A673 (cell line): ENCODE results near the gene ABCA10. TPM values are rescaled to one million over a fixed set of nuclear protein-coding genes. Genes with fewer than 3 reads are reported as not detected.

ENCODE experiments used
- BruUV-seq: library from RNA; stranded (reverse); fragments of 400-500 nt; replicated peaks from 2 replicates; lab custom pipeline; 2021; lab: Mats Ljungman, UMichigan
- CTCF ChIA-PET: fragments of 300-600 bp; sonication (Branson Sonifier 250); formaldehyde crosslinking; loops from one replicate; lab custom pipeline; 2022; ENCODE audit warnings: antibody characterized with exemption; lab: Charles Lee
- POLR2A ChIA-PET: fragments of 300-600 bp; sonication (Branson Sonifier 250); formaldehyde crosslinking; loops from one replicate; lab custom pipeline; 2022; ENCODE audit warnings: antibody characterized with exemption; ENCODE audit not compliant: low non-redundant PET; lab: Charles Lee
- DNase-seq: peaks from one replicate; pipeline ENCODE4 v3.0.0-alpha.2; 2015; ENCODE audit warnings: low spot score
- H3K27ac ChIP-seq: fragments of 200-600 bp; sonication (generic); 2 replicates; pipeline ENCODE4 v1.5.1; 2016; ENCODE audit warnings: mixed run types, low read depth, mild to moderate bottlenecking, mixed read lengths, antibody characterized with exemption, low read length; ENCODE audit not compliant: poor library complexity, severe bottlenecking
- H3K27me3 ChIP-seq: fragments of 200-600 bp; sonication (generic); replicated peaks from 2 replicates; pipeline ENCODE4 v1.6.1; 2017; ENCODE audit warnings: mixed run types, low read depth, mild to moderate bottlenecking, mixed read lengths, antibody characterized with exemption, low read length; ENCODE audit not compliant: insufficient read depth, poor library complexity
- H3K36me3 ChIP-seq: fragments of 200-600 bp; sonication (generic); 2 replicates; pipeline ENCODE4 v1.6.1; 2016; ENCODE audit warnings: mixed run types, mild to moderate bottlenecking, mixed read lengths, antibody characterized with exemption, low read length; ENCODE audit not compliant: insufficient read depth, poor library complexity, severe bottlenecking
- H3K4me1 ChIP-seq: fragments of 200-600 bp; sonication (generic); 2 replicates; pipeline ENCODE4 v1.6.1; 2017; ENCODE audit warnings: mixed run types, mild to moderate bottlenecking, mixed read lengths, antibody characterized with exemption, low read length; ENCODE audit not compliant: insufficient read depth, poor library complexity, severe bottlenecking
- H3K4me3 ChIP-seq: fragments of 200-600 bp; sonication (generic); 2 replicates; pipeline ENCODE4 v1.5.1; 2016; ENCODE audit warnings: low read depth, mixed run types, mild to moderate bottlenecking, mixed read lengths, low read length; ENCODE audit not compliant: poor library complexity, severe bottlenecking
- H3K9me3 ChIP-seq: fragments of 200-600 bp; sonication (generic); 2 replicates; pipeline ENCODE4 v1.6.1; 2016; ENCODE audit warnings: mixed run types, low read depth, mild to moderate bottlenecking, mixed read lengths, antibody characterized with exemption, low read length; ENCODE audit not compliant: poor library complexity, severe bottlenecking
- EZH2 ChIP-seq: fragments of 200-600 bp; sonication (generic); IDR thresholded peaks from 2 replicates; pipeline ENCODE4 v1.6.1; 2017; ENCODE audit warnings: borderline replicate concordance, low read depth, mild to moderate bottlenecking, mixed read lengths, antibody characterized with exemption, low read length; ENCODE audit not compliant: poor library complexity, severe bottlenecking
- intact Hi-C: fragments of 100-400 bp; cut with micrococcal nuclease; formaldehyde crosslinking; loops from one replicate; pipeline ENCODE4 v1.10.0; 2022; ENCODE audit not compliant: unreplicated experiment
- total RNA-seq: library from RNA; stranded (reverse); gene quantifications from 2 replicates; pipeline ENCODE4 v1.2.3, GENCODE V29; 2021
- TF ChIP-seq, protein P1 (sequence below): fragments of 300-800, 200-600 bp; sonication (generic); conservative IDR thresholded peaks from 2 replicates; pipeline ENCODE4 v1.5.1; 2017; ENCODE audit warnings: low read depth, mild to moderate bottlenecking, antibody characterized with exemption, low read length, moderate library complexity, mixed read lengths

Gene ABCA10
- total RNA-seq, 1 experiment from 2014 or later, result 0.47 TPM

GRCh38 chr17:69192754-69193153, 35.9 kb downstream of the ABCA10 start:
- Histone ChIP-seq H3K27ac (no peak overlapping the region), H3K9me3 (no peaks in the 10 kb centered on the region), H3K4me3 (no peak overlapping the region), H3K4me1 (peaks cover 7% of the 10 kb centered on the region), H3K27me3 (no peaks in the 10 kb centered on the region), H3K36me3 (no peaks in the 10 kb centered on the region)
- no TSS peak for BruUV-seq
- intact Hi-C loops, result no loop called here
- no peak for DNase-seq
- TF ChIP-seq, protein P1, sequence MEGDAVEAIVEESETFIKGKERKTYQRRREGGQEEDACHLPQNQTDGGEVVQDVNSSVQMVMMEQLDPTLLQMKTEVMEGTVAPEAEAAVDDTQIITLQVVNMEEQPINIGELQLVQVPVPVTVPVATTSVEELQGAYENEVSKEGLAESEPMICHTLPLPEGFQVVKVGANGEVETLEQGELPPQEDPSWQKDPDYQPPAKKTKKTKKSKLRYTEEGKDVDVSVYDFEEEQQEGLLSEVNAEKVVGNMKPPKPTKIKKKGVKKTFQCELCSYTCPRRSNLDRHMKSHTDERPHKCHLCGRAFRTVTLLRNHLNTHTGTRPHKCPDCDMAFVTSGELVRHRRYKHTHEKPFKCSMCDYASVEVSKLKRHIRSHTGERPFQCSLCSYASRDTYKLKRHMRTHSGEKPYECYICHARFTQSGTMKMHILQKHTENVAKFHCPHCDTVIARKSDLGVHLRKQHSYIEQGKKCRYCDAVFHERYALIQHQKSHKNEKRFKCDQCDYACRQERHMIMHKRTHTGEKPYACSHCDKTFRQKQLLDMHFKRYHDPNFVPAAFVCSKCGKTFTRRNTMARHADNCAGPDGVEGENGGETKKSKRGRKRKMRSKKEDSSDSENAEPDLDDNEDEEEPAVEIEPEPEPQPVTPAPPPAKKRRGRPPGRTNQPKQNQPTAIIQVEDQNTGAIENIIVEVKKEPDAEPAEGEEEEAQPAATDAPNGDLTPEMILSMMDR, result no peak
- TF ChIP-seq EZH2, result no peak
- POLR2A ChIA-PET, result no interaction called here
- CTCF ChIA-PET, result no interaction called here

DNA sequence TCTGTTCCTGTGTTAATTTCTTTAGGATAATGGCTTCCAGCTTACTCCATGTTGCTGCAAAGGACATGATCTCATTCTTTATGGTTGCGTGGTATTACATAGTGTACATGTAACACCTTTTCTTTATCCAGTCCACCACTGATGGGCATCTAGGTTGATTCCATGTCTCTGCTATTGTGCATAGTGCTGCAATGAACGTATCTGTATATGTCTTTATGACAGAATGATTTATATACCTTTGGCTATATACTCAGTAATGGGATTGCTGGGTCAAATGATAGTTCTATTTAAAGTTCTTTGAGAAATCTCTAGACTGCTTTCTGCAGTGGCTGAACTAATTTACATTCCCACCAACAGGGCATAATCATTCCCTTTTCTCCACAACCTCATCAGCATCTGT, 39.8 kb downstream of the ABCA10 start:
- H3K36me3 ChIP-seq, result no peaks in the 10 kb centered on the region
- TF ChIP-seq, protein P1, result no peak
- no peak for TF ChIP-seq EZH2
- no peak overlapping the region for H3K4me3 ChIP-seq
- H3K4me1 ChIP-seq, result peaks cover 11% of the 10 kb centered on the region
- intact Hi-C loops, result no loop called here
- H3K9me3 ChIP-seq, result no peaks in the 10 kb centered on the region
- H3K27me3 ChIP-seq, result no peaks in the 10 kb centered on the region
- no peak overlapping the region for H3K27ac ChIP-seq
- CTCF ChIA-PET, result no interaction called here
- POLR2A ChIA-PET, result no interaction called here
- no peak for DNase-seq
- no TSS peak for BruUV-seq

GRCh38 chr17:69188064-69188463, 40.6 kb downstream of the ABCA10 start:
- H3K4me3 ChIP-seq, result no peak overlapping the region
- DNase-seq, result no peak
- H3K27me3 ChIP-seq, result no peaks in the 10 kb centered on the region
- TF ChIP-seq EZH2, result no peak
- TF ChIP-seq, protein P1, result no peak
- no TSS peak for BruUV-seq
- intact Hi-C loops, result no loop called here
- peaks cover 11% of the 10 kb centered on the region for H3K4me1 ChIP-seq
- H3K9me3 ChIP-seq, result no peaks in the 10 kb centered on the region
- no peak overlapping the region for H3K27ac ChIP-seq
- ChIA-PET POLR2A (no interaction called here), CTCF (no interaction called here)
- H3K36me3 ChIP-seq, result no peaks in the 10 kb centered on the region
